ENCODE measurements around the gene SIAH1.
"Not testable (repeated sequence)": the region's sequence is repeated elsewhere in the genome, so short reads cannot be mapped to it uniquely, and the experiment has no call there.

The SIAH1 gene, protein sequence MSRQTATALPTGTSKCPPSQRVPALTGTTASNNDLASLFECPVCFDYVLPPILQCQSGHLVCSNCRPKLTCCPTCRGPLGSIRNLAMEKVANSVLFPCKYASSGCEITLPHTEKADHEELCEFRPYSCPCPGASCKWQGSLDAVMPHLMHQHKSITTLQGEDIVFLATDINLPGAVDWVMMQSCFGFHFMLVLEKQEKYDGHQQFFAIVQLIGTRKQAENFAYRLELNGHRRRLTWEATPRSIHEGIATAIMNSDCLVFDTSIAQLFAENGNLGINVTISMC

DNA sequence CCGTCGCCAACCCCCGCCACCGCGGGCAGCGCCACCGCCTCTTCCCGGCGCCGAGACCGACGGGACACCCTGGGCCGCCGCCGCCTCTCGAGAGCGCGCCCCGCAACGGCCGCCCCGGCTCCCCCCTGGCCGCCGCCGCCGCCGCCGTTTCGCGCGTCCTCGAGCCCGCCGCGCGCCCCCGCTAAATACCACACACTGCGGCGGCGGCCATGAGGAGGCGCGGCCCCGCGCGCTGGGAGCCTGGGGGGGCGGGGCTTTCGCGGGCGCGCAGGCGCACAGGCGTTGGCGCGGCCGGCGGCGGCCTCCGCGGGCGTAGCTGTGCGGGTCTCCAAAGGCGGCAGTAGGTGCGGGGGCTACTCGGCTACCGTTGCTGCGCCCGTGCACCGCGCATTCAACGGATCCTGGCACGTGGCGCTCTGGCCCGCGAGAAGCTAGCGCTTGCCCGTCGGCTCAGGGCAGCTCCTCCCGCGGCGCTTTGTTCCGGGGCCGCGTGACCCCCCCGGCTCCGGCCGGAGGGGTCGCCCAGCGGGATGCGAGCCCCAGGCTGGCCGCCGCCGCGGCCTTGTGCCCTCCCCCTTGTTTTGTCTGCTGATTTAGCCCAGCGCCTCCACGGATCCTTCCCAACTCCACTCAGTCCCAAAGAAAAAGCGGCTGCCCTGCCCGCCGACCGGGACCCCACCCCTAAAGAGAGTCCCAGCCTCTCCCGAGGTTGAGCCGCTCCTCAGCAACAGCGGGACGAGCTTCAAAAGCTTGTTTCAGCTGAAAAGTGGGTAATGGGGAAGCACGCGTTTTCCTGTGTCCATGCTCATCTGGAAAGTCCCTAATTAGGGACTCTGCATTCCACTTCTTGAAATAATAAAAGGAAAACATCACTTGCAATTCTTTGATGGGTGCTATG is at the start of gene SIAH1:
Gene SIAH1 (minus strand): TSS at position 161 of the 898 bp plus-strand sequence. CDS start 22,985 bp downstream, outside the sequence.
- DNase-seq = no peak

DNA sequence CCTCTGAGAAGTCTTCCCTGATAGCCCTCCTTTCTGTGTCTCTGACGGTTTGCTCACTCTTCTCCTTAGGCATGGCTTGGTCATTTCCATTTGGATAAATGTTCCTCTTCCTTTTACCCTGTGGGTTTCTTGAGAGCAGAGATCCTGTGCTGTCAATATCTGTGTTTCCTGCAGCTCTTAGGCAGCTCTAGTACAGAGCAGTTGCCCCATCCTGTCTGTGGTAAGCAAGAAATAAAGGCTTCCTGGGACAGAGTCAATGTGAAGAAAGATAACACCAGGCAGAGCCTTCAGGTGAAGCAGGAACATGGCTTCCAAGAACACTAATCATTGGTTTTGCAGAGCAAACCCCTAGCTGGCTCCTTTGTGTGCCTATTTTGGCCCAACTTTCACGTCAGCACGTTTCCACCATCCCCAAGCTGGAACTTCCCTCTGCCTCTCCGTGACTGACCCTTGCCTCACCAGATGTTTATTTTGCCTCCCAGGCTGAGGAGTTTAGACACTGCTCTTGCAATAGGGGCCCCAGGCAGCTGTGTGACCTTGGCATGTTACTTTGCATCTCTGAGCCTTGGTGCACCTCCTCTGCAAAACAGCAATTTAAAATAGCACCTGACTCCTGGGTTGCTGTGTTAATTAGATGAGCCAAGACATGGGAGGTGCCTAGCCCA is 49.6 kb upstream of the SIAH1 start:
- no peak for DNase-seq

DNA sequence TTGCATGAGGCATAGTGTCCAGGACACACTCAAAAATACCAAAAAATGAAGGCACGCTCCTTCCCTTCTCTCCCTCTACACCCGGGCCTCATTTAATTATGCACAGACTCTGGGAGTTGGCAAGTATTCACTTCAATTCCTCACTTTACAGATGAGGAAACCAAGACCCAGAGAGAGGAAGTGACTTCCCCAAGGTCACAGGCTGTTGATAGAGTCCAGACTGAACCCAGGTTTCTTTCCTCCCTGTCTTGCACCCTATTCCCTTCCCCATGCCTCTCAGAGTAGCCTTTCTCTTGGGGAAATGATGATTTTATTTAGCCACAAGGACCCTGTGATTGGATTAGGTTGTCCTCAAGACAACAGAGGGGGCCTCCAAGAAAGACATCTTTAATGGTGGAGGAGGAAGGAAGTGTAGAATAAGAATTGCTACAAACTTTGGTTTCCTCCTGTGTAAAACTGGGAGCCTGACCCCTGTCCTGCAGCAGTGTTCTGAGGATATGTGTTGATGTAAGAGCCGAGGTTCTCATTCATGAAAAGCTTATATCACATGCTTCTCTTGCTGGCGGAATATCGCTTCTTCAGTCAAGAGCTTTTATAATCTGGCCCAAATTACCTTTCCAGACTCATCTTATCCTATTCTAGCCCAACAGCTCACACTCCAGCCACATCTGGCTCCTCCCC is 48.8 kb upstream of the SIAH1 start:
- no peak for DNase-seq

DNA sequence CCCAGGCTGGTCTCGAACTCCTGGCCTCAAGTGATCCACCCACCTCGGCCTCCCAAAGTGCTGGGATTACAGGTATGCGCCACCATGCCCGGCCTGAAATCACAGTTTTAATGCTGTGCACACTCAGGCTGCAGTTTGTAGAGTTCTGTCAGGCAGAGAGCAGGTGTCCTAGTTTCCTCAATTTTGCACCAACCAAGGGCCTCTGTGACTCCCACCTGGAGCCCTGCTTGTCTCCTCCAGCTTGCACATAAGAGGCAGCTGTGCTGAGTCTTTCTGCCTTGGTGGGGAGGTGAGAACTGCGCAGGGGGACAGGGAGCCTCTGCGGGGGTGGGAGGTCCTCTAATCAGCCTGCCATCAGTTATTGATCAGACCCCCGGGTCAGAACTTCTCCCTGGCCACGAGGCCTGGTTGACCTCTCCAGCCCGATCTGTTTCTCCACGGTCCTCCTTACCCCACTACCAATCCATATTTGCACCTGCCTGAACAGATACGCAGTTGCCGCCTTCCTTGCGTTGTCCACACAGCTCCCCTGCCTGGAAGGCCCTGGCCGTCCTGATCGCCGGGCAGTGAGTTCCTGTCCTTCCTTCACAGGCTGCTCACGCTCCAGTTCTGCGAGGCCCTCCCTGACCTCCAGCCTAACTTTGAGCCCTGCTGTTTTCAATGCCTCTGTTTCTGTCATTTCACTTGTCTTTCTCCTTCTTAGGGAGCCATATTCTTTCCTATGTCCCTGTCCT is 48.1 kb upstream of the SIAH1 start:
- no peak for DNase-seq

DNA sequence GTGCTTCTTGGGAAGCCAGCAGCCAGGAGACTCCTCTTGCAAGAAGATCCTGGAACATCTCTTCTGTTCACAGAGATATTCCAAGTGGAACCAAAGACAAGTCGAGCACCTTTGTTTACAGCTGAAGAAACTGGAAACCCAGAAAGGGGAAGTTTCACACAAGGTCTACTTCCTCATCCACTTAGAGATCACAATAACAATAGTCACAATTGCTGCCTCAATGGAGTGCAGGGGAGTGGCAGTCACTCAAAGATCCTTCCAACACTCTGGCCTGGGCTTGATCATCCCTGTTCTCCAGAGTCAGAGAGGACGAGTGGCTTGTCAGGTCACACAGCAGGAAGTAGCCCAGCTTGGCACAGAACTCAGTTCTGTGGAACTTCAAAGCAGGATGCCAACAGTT is 46.9 kb upstream of the SIAH1 start:
- DNase-seq = peak; percentile 50

DNA sequence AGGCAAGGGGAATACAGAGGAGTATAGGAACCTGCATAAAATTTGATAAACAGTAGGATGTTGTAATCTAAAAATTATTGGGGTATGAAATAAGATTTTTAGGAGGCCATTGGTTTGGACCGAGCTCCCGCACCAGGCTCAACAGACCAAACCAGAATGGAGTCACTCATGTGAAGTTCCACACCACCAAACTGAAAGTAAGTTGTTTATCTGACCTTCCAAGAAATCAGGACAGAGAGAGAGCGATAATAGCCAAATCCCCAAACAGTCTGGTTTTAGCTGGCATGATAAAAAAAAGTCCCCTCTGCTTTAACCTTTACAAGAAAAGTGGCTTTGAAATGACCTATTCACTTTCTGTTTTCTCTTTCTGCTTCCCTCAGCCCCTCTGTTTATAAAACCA is 45.7 kb upstream of the SIAH1 start:
- DNase-seq = no peak

DNA sequence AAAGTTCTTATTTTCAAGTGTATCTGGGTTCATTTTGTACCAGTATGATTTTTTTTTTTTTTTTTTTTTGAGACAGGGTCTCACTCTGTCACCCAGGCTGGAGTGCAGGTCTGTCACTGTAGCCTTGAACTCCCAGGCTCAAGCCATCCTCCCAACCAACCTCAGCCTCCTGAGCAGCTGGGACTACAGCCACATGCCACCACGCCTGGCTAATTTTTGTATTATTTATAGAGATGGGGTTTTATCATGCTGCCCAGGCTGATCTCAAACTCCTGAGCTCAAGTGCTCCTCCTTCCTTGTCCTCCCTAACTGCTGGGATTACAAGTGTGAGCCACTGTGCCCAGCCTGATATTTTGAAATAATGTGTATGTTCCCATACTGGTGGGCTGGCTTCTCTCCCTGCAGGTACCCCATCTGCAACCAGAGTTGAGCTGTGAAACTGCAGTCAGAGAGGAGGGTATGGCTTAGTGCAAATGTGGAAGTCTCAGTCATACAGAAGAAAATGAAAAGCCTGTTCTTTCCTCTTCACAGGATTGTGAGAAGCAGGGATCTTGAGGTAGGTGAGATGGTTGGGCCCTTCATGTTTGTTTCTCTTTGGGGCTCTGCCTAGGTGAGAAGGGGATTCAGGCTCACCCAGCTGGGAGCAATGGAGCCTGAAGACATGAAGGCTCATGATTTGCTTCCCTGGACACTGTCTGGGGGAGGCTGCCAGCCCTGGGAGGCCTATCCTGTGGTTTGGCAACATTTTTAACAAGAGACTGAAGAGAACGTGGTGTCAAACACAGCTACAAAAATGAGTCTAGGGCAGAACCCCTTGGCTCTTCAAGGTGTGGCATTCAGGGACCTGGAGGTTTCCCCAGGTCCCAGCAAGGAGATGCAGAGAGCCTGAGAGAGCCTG is 41.3 kb upstream of the SIAH1 start:
- no peak for DNase-seq

DNA sequence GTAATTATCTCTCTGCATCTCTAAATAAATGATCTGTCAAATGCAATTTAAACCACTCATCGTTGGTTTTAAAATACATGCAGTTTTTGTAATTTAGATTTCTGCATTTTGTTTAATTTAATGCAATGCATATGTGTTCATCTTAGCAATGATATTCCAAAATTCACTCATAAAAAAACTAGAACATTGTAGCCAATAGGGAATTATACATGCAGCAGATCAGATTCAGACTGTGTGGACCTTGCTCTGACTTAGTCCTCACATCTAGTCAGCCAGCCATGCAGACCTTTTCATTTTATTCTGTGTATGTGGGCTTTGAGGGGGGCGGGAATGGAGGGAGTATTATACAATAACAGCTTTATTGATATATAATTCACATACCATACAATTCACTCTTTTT is 37.3 kb upstream of the SIAH1 start:
- no peak for DNase-seq

DNA sequence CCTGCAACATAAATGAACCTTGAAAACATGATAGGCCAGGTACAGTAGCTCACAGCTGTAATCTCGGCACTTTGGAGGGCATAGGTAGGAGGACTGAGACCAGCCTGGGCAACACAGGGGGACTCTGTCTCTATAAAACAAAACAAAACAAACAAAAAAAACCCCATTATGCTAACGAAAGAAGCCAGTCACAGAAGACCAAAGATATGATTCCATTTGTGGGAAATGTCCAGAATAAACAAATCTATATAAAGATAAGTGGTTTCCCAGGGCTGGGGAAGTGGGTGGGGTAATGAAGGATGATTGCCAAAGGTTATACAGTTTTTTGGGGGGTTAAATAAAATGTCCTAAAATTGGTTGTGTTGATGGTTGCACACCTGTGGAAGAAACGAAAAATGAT is 36.5 kb upstream of the SIAH1 start:
- DNase-seq = no peak

DNA sequence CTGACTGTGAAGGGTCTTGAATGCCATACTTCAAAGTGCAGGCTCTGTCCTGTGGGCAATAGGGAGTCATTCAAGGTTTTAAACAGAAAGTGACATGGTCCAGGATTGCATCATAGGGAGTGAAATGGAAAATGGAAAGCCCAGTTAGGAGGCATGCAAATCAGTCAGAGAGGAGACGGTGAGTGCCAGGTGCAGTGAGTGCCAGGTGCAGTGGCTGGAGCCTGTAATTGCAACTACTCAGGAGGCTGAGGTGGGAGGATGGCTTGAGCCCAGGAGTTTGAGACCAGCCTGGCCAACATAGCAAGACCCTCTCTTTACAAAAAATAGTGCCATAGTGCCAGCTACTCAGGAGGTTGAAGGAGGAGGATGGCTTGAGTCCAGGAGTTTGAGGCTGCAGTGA is 35.2 kb upstream of the SIAH1 start:
- DNase-seq = no peak

DNA sequence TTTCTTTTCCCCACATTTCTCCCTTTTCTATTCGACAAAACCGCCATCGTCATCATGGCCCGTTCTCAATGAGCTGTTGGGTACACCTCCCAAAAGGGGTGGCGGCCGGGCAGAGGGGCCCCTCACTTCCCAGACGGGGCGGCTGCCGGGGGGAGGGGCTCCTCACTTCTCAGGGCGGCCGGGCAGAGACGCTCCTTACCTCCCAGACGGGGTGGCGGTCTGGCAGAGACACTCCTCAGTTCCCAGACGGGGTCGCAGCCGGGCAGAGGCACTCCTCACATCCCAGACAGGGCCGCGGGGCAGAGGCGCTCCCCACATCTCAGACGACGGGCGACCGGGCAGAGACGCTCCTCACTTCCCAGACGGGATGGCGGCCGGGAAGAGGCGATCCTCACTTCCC is 31.4 kb upstream of the SIAH1 start:
- DNase-seq = not testable (repeated sequence)

DNA sequence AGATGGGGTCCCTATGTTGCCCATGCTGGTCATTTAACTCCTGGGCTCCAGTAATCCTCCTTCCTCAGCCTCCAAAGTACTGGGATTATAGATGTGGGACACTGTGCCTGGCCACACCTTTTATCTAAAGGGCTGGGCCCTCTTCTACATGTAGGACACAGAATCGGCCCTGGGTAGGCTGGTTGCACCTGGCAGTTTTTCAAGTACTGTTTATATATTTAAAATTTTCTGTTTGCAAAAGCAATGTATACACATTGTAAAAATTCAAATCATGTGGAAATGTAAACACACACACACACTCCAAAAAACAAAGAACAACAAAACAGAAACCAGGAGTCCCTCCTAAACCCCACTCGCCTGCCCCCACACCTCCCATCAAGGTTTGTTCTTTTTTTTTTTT is 28.1 kb upstream of the SIAH1 start:
- DNase-seq = no peak

DNA sequence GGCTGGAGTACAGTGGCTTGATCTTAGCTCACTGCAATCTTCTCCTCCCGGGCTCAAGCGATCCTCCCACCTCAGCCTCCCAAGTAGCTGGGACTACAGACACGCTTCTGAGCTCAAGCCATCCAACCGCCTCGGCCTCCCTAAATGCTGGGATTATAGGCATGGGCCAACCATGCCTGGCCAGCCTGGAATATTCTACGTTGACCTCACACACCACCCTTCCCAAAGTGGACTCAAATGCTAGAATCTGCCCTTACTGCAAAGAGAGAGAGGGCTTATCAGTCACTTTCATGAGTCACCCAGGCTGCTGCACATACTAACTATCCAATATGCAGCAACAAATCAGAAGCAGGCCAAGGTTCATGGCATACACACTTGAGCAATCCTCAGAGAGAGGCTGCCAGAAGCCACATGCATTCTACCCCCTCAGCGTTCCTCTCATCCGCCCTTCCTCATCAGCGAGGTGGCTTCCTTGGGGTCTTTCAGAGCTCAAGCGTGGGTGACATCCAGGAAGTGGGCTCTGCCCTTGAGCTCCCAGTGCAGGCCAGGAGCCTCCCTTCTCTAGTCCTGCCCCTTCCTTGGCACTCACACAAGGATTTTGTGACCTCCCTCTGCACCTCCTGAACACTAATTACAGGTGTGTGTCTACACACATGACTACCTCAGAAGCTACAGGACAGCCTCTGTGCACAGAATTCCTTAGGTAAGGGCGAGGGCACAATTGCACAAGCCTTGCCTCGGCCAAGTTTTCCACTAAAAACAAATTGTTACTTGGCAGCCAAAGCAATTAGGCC is 24.8 kb upstream of the SIAH1 start:
- no peak for DNase-seq

DNA sequence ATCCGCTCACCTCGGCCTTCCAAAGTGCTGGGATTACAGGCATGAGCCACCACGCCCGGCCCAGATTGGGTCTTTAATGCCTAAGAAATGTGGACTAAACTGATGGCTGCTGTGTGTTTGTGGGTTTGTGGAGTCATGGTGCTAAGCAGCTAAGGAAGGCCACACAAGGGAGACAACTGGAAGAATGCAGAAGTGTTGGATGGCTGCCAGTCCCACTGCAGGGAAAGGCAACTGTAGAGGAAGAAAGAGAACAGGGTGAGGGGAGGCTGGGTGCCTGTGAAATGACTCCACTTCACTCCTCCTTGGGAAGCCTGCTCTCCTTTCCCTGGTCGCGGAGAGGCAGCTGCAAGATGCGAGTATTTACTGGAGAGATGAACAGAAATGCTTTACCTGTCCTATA is 23.5 kb upstream of the SIAH1 start:
- no peak for DNase-seq

DNA sequence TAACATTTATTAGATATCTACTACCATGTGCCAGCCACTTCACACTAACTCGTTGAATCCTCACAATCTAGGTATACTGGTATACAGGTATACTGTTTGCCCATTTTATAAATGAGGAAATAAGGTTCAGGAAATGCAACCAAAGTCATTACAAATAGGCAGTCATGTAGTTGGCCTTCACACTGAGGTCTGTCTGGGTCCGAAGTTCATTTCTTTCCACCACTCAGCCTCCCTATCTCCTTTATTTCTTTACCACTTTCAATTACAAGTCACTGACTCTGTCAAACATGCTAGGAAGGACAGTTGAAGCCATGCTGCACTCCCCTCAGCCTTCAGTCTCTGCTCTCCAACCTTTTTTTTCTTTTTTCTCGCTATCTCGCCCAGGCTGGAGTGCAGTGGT is 20.7 kb upstream of the SIAH1 start:
- DNase-seq = no peak

DNA sequence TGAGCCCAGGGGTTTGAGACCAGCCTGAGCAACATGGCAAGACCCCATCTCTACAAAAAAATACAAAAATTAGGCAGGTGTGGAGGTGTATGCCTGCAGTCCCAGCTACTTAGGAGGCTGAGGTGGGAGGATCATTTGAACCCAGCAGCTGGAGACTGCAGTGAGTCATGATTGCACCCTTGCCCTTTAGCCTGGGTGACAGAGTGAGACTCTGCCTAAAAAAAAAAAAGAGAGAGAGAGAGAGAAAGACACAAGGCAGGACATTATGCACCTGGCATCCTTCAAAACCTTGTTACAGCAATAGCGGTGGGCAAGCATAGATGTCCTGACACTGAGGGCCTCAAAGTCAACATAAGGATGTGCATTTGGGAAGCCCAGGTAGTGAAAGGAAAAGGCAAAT is 19.9 kb upstream of the SIAH1 start:
- DNase-seq = no peak

DNA sequence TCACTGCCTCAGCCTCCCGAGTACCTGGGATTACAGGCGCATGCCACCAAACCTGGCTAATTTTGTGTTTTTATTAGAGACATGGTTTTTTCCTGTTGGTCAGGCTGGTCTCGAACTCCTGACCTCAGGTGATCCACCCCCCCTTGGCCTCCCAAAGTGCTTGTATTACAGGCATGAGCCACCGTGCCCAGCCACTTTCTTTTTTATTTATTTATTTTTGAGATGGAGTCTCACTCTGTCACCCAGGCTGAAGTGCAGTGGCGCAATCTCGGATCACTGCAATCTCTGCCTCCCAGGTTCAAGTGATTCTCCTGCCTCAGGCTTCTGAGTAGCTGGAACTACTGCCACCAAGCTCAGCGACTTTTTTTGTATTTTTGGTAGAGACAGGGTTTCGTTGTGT is 17.3 kb upstream of the SIAH1 start:
- not testable (repeated sequence) for DNase-seq

DNA sequence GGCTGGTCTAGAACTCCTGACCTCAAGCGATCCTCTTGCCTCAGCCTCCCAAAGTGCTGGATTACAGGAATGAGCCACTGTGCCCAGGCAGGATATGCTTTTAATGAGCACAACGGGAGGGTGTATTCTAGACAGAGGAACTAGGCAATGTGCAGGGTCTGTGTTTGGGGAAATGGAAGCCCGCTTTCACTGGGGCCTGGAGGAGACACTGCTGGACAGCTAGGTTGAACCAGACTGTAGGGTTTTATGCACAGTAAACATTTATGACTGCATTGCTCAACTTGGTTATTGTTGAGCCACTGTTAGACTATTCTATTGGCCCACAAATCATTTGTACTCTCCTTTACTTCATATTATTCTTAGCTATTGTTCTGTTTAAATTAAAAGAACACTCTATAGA is 10.2 kb upstream of the SIAH1 start:
- DNase-seq = no peak

DNA sequence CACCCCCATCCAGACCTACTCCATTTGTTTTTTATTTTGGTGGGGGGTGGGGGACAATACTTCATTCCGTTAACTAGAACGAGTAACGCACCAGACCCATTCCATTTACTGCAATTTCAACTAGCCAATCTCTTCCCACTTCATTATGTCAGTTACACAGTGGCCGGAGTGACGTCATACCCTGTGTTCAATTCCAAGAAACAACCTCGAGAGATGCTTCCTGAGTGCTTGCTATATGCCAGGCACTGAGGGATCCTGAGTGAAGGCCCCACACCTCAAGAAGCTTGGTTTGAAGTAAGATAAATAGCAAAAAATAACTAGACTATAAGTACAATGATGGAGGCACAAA is 9.1 kb upstream of the SIAH1 start:
- no peak for DNase-seq

DNA sequence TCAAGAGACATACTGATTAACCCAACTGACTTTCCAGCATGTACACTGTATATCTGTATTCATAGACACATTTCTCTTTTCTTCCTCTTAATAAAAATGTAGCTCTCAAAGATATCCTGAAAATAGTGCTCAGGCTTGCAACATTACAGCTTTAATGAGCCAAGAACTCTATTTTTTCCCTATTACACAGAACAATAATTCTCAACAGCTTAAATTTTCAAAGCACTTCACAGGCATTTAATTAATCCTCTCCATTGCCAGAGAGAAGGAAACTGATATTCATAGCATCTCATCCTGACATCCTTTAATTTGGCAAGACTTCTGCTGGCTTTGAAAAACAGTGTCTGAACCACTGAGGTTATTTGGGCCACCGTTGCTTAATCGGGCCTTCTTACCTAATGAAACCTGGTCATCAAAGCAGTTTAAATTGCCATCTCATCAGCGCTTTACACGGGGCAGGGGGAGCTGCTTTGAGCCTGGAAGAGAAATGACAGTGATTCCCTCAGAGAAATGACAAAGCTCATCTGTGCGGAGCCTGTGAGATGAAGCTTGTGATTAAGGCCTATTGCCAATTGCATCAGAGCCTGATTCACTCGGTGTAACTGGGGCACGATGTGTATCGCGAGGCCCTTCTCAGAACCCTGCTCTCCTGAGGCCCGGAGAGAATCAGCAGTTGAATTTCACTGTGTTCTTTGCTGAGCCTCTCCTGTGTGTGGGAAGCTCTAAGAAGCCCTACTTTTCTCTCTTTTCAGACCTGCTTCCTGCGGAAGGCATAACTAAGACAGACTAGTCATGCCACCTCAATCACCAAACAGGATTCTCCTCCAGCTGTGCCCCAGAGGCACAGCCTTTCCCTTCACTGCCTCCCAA is 8.5 kb upstream of the SIAH1 start:
- no peak for DNase-seq

Measured in SIG-M5 (cell line).